Inflammatory macrophage treated with lipopolysaccharide for 4 hours (primary cell): ENCODE results near the gene MAP7.
"Not testable (repeated sequence)": the region's sequence is repeated elsewhere in the genome, so short reads cannot be mapped to it uniquely, and the experiment has no call there.

Experiments used
- DNase-seq: peaks from one replicate; pipeline ENCODE4 v3.0.0-alpha.2; 2020

MAP7 gene

DNA sequence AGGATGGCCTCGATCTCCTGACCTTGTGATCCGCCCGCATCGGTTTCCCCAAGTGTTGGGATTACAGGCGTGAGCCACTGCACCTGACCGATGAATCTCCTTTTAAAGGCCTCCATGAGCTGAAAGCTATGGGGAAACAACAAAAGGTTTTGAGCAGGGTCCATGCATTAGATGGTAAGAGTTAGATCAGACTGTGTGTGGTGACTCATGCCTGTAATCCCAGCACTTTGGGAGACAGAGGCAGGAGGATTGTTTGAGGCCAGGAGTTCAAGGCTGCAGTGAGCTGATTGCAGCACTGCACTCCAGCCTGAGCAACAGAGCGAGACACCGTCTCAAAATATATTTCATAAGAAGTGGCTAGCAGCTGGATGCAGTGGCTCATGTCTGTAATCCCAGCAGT is 219.6 kb downstream of the MAP7 start:
- no peak for DNase-seq

DNA sequence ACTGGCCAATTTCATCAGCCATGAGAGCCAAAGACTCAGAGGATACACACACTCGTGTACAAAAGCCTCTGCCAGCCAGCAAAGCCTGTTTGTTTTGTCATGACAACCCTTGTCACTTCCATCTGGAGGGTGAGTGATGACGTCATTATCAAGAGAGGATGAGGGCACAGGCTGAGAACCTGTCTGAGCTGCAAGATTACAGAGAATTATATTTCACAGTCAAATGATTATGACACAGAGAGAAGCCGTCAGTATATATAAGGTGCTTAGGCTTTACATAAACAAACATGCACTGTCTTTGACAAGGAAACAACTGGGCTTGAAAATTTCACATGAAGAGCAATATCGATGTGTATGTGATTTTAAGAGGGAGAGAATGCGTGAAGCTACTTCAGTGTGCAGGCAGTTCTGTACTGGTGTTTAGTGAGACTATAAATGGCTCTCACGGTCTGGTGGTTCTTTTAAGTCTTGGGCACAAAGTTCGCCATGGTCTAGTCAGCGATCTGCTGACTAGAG is 224.1 kb downstream of the MAP7 start:
- peak; percentile 4 for DNase-seq

- peak; percentile 27 for DNase-seq
Measured at GRCh38 chr6:136324686-136325380, 225.4 kb downstream of the MAP7 start.

- no peak for DNase-seq
Measured at GRCh38 chr6:136323431-136324112, 226.7 kb downstream of the MAP7 start.

DNA sequence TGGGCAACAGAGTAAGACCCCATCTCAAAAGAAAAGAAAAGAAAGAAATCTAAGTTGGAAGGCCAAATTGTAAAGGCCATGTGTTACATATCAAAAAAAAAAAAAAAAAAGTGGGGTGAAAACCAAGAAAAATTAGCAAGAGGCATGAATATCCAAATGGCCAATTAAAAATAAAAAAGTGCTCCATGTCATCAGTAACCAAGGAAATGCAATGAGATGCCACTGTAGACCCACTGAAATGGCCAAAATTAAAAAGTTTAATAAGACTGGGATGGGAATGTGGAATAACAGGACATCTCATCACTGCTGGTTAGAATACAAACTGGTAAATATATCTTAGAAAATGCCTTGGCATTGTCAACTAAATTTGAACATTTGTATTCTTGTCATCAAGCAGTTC is 230.5 kb downstream of the MAP7 start:
- DNase-seq, result no peak

GRCh38 chr6:136318676-136319075 is 231.5 kb downstream of the MAP7 start:
- no peak for DNase-seq

GRCh38 chr6:136317971-136318370 is 232.3 kb downstream of the MAP7 start:
- no peak for DNase-seq

DNA sequence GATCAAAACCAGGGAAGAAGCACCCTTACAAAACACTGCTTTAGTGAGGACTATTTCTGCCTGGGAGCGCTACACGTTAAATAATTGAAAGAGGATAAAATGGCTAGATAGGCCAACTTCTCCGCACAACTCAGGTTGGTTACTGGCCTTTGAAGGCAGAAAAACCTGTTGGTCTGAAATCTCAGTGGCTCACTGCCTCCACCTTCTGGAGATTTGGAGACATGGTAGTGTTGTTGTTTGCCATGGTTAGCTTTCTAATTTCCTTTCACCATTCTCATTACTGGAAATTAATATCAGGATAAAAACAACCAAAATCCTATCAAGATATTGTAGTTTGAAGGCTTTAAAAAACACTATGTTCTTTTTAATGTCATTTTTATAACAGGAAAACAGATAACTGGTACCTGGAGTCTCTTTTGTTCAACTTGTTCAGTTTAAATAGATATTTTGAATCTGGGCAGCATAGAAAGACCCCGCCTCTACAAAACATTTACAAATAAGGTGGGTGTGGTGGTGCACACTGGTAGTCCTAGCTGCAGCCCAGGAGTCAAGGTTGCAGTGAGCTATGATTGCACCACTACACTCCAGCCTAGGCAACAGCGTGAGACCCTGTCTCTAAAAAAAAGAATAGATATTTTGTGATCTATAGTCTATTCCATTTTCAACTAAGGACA is 233.1 kb downstream of the MAP7 start:
- DNase-seq, result peak; percentile 56

DNA sequence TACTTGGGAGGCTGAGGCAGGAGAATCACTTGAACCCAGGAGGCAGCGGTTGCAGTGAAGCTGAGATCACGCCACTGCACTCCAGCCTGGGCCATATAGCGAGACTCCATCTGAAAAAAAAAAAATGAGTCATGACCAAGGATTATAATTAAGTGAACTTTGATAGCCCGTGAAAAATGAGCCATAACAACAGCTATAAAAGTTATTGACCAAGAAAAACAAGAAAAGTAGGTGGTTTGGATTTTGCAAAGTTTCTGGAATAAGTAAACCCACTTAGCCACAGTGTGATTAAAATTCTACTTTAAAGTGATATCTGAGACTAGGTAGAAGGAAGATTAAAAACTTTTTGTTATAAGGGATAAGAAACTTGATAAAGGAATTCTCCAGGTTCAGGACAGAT is 234.6 kb downstream of the MAP7 start:
- no peak for DNase-seq

GRCh38 chr6:136312975-136313374 is 237.2 kb downstream of the MAP7 start:
- DNase-seq, result no peak

GRCh38 chr6:136309729-136310311 is 240.4 kb downstream of the MAP7 start:
- no peak for DNase-seq

DNA sequence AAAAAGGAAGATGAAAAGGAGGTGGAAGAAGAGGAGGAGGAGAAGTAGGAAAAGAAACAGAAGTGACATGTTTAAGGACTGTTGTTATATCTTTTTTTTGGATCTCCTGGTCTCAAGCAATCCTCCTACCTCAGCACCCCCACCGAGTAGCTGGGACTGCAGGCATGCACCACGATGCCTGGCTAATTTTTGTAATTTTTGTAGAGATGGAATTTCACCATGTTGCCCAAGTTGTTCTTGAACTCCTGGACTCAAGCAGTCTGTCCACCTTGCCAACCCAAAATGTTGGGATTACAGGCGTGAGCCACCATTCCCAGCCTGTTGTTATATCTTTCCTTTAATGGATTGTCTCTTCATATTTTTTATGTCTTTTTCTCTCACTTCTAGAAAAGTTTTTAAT is 241.1 kb downstream of the MAP7 start:
- DNase-seq, result no peak

GRCh38 chr6:136308469-136308868 is 241.8 kb downstream of the MAP7 start:
- not testable (repeated sequence) for DNase-seq

DNA sequence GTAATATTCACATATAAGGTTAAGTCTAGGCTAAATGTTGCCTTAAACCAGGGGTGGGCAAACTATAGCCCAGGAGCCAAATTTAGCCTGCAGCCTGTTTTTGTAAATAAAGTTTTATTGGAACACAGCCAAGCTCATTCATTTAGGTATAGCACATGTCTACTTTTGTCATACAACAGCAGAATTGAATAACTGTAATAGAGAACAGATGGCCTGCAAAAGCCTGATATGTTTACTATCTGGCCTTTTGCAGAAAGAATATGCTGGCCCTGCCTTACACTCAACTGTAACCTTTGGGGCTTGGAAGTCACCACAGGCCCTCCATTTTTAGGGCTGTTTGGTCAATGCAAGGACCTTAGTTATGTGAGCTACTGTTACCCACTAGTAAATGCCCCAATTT is 242.9 kb downstream of the MAP7 start:
- no peak for DNase-seq

- DNase-seq, result no peak
Measured at GRCh38 chr6:136306466-136306865, 243.8 kb downstream of the MAP7 start.

- no peak for DNase-seq
Measured at GRCh38 chr6:136304410-136304809, 245.8 kb downstream of the MAP7 start.

GRCh38 chr6:136303516-136303915 is 246.7 kb downstream of the MAP7 start:
- peak; percentile 49 for DNase-seq

DNA sequence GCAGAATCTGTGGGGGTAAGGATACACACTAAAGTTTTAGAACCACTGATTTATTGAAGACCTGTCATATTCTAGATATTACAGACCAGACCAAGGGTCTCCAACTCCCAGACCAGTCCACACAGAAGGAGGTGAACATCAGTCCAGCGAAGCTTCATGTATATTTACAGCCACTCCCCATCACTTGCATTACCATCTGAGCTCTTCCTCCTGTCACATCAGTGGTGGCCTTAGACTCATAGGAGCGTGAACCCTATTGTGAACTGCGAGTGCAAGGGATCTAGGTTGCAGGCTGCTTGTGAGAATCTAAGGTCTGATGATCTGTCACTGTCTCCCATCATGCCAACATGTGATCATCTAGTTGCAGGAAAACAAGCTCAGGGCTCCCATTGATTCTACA is 255.6 kb downstream of the MAP7 start:
- no peak for DNase-seq
